ENCODE data around the gene IL10RB. TPM values are rescaled to one million over a fixed set of nuclear protein-coding genes. Genes with fewer than 3 reads are reported as not detected.

The IL10RB gene
- total RNA-seq, 4 donors from 2014 or later: 11.4 to 17.1 (median 14.0) TPM

- Histone ChIP-seq H3K9me3 (no peaks in the 10 kb centered on the region), H3K27ac (no peak overlapping the region), H3K27me3 (no peaks in the 10 kb centered on the region), H3K4me3 (no peak overlapping the region), H3K4me1 (no peaks in the 10 kb centered on the region), H3K36me3 (peaks cover 0 to 60% of the 10 kb centered on the region in 2 donors)
- in situ Hi-C loops (cut with MboI; ENCODE audit: low sequenced_read_pairs in 4 of 4): loop anchor here in 1 of 4 donors (25.0 kb wide), 1 partner anchor 92 kb away; no protein-coding TSS in a partner anchor
- ATAC-seq: no peak
- no peak for TF ChIP-seq CTCF (IDR thresholded peaks at IDR 0.05 in 4 of 5, conservative IDR thresholded peaks at IDR 0.05 in 1 of 5)
- TF ChIP-seq POLR2A (IDR thresholded peaks at IDR 0.05): no peak
- intact Hi-C loops (cut with DNase I; ENCODE audit: low total_unique reads): no loop called here
- no peak for DNase-seq
These were observed 79.6 kb downstream of the IL10RB start for GRCh38 chr21:33345751-33346238.

Other genes with a start within 250 kb of the IL10RB start
- gene OLIG2, start 240.4 kb upstream of the IL10RB start, total RNA-seq: under 1 TPM in 1 of 4 donors, not detected in 3; 0.10 TPM
- gene OLIG1, start 196.2 kb upstream of the IL10RB start, total RNA-seq: 1 to 10 TPM in 2 of 4 donors, not detected in 2; 1.4 TPM
- 1 to 10 TPM; 3.4 to 8.0 (median 4.7) TPM for gene IFNAR2, start 36.4 kb upstream of the IL10RB start, total RNA-seq
- gene IFNAR1, start 58.6 kb downstream of the IL10RB start, total RNA-seq: 10 to 100 TPM in 2 of 4 donors, 1 to 10 TPM in 2; 8.9 to 24.3 (median 9.9) TPM
- gene IFNGR2, start 137.0 kb downstream of the IL10RB start, total RNA-seq: 10 to 100 TPM; 13.9 to 27.6 (median 24.2) TPM
- gene TMEM50B, start 213.6 kb downstream of the IL10RB start, total RNA-seq: 10 to 100 TPM; 33.2 to 47.1 (median 44.6) TPM
- 1 to 10 TPM; 1.5 to 3.4 (median 2.5) TPM for gene DNAJC28, start 225.3 kb downstream of the IL10RB start, total RNA-seq